ENCODE measurements around the gene MRPL43. TPM values are rescaled to one million over a fixed set of nuclear protein-coding genes. Genes with fewer than 3 reads are reported as not detected.

Gene MRPL43
- total and polyA plus RNA-seq, 10 of the 15 experiments (the other 5 are each of a cell fraction or from before 2014, with no cell fraction given): 16.6 to 108 (median 65.1) TPM

DNA sequence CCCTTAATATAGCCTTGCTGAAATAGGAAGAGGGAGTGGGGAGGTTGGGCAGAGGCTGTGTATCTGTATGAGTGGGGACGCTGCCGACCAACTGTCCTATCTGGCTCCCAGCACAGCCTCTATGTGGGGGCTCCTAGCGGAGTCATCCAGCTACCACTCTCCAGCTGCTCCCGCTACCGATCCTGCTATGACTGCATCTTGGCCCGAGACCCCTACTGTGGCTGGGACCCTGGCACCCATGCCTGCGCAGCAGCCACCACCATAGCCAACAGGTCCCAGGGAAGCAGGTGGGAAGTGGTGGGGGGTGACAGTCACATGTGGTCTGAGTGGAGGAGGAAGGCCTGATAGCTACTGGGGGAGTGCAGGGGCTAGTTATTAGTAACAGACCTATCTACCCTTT, 6.6 kb downstream of the MRPL43 start:
- no peaks in the 10 kb centered on the region for H3K27me3 ChIP-seq (replicated peaks in 1 of 2; ENCODE audit: control insufficient read depth in 2 of 2, insufficient read depth in 2 of 2, low read length in 1 of 2)
- FAIRE-seq: no peak
- intact Hi-C loops (cut with micrococcal nuclease; ENCODE audit: unreplicated experiment) (no loop called here), in situ Hi-C loops (cut with MboI) (no loop called here)
- H3K27ac ChIP-seq (ENCODE audit: control insufficient read depth, insufficient read depth): no peak overlapping the region
- no peak overlapping the region for H3K4me3 ChIP-seq
- no peaks in the 10 kb centered on the region for H3K79me2 ChIP-seq (ENCODE audit: control insufficient read depth, insufficient read depth, low read length)
- SMC1A ChIA-PET (ENCODE audit: uncharacterized antibody, unreplicated experiment): no interaction called here
- no peak overlapping the region for H3K4me2 ChIP-seq (ENCODE audit: control insufficient read depth, insufficient read depth)
- no peak for ATAC-seq
- H3K9ac ChIP-seq (ENCODE audit: control insufficient read depth, insufficient read depth, low read length): no peak overlapping the region
- no peaks in the 10 kb centered on the region for H4K20me1 ChIP-seq (ENCODE audit: control insufficient read depth, insufficient read depth)
- 94% methylated on average over 7 of the region's 7 CpGs for WGBS (ENCODE audit: insufficient coverage, insufficient replicate concordance, low lambda C conversion rate, missing lambda C conversion rate)
- CTCF ChIA-PET: interaction anchor here (1.0 to 1.9 kb wide), 4 partner anchors 8 to 34 kb away, joined by 5 to 6 read pairs (median 6); no protein-coding TSS in a partner anchor
- no peak for DNase-seq (ENCODE audit: low read depth, low spot score)
- peaks cover 4% of the 10 kb centered on the region; the same call in 1 of the 2 replicates for H3K4me1 ChIP-seq (ENCODE audit: control insufficient read depth, insufficient read depth, low read length)
- H2AFZ ChIP-seq (ENCODE audit: control insufficient read depth, low read depth, low read length): no peak overlapping the region
- no TSS peak for BruUV-seq (replicated peaks)
- RAD21 ChIA-PET (ENCODE audit: unreplicated experiment): no interaction called here
- POLR2A ChIA-PET: no interaction called here
- H3K36me3 ChIP-seq (ENCODE audit: control insufficient read depth in 2 of 2, insufficient read depth in 2 of 2, low read length in 1 of 2): peaks cover 0 to 3% of the 10 kb centered on the region in 2 experiments; a peak in 2 of 4 replicates
- no peak for TF ChIP-seq ZNF217 (IDR thresholded peaks at IDR 0.05)
- TF ChIP-seq ESRRA (IDR thresholded peaks at IDR 0.05; ENCODE audit: low read length): no peak
- no peaks in the 10 kb centered on the region for H3K9me3 ChIP-seq (replicated peaks; ENCODE audit: control insufficient read depth, insufficient read depth, low read length)

DNA sequence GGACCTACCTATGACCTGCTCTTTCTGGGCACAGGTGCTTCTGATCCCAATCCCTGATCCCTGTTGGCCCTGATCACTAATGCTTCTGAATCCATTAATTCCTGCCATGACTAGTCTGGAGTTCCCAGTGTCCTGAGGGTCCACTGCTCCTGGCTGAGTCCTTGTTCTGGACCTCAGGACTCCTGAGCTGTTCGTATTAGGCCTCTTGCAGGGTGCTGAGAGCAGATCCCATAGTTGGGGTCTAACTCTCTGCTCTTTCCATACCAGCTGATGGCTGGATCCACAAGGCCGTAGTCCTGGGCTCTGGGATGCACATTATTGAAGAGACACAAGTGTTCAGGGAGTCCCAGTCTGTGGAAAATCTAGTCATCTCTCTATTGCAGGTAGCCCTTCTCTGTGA, 7.0 kb downstream of the MRPL43 start:
- H4K20me1 ChIP-seq (ENCODE audit: control insufficient read depth, insufficient read depth): no peaks in the 10 kb centered on the region
- no TSS peak for BruUV-seq (replicated peaks)
- intact Hi-C loops (cut with micrococcal nuclease; ENCODE audit: unreplicated experiment): no loop called here
- H3K4me2 ChIP-seq (ENCODE audit: control insufficient read depth, insufficient read depth): no peak overlapping the region
- H3K9ac ChIP-seq (ENCODE audit: control insufficient read depth, insufficient read depth, low read length): no peak overlapping the region
- ChIA-PET POLR2A (interaction anchor here (0.5 kb wide), 1 partner anchor 535 kb away, joined by 3 read pairs; no protein-coding TSS in a partner anchor), RAD21 (ENCODE audit: unreplicated experiment) (no interaction called here), CTCF (interaction anchor here (1.9 kb wide), 1 partner anchor 34 kb away, joined by 6 read pairs; no protein-coding TSS in a partner anchor), SMC1A (ENCODE audit: uncharacterized antibody, unreplicated experiment) (no interaction called here)
- ATAC-seq (no peak), DNase-seq (ENCODE audit: low read depth, low spot score) (no peak), FAIRE-seq (no peak)
- no peak overlapping the region for H3K27ac ChIP-seq (ENCODE audit: control insufficient read depth, insufficient read depth)
- in situ Hi-C loops (cut with MboI): no loop called here
- no peaks in the 10 kb centered on the region for H3K79me2 ChIP-seq (ENCODE audit: control insufficient read depth, insufficient read depth, low read length)
- no peaks in the 10 kb centered on the region for H3K27me3 ChIP-seq (replicated peaks in 1 of 2; ENCODE audit: control insufficient read depth in 2 of 2, insufficient read depth in 2 of 2, low read length in 1 of 2)
- 0 out of 2 replicates have a peak, but pooled peaks cover under 1% of the 10 kb centered on the region for H3K4me1 ChIP-seq (ENCODE audit: control insufficient read depth, insufficient read depth, low read length)
- no peaks in the 10 kb centered on the region for H3K9me3 ChIP-seq (replicated peaks; ENCODE audit: control insufficient read depth, insufficient read depth, low read length)
- no peak overlapping the region for H2AFZ ChIP-seq (ENCODE audit: control insufficient read depth, low read depth, low read length)
- H3K36me3 ChIP-seq (ENCODE audit: control insufficient read depth in 2 of 2, insufficient read depth in 2 of 2, low read length in 1 of 2): peaks cover 0 to 3% of the 10 kb centered on the region in 2 experiments; a peak in 2 of 4 replicates
- 68% methylated on average over 2 of the region's 2 CpGs for WGBS (ENCODE audit: insufficient coverage, insufficient replicate concordance, low lambda C conversion rate, missing lambda C conversion rate)
- H3K4me3 ChIP-seq: no peak overlapping the region
- TF ChIP-seq SREBF1 (IDR thresholded peaks at IDR 0.05; ENCODE audit: low read length) (no peak), NFXL1 (IDR thresholded peaks at IDR 0.05; ENCODE audit: borderline replicate concordance) (no peak), TCF12 (IDR thresholded peaks at IDR 0.05; ENCODE audit: low read depth, low read length) (no peak), NR2F1 (conservative IDR thresholded peaks at IDR 0.05) (no peak), WRNIP1 (IDR thresholded peaks at IDR 0.05; ENCODE audit: borderline replicate concordance, low read depth, low read length) (no peak), BACH1 (IDR thresholded peaks at IDR 0.05; ENCODE audit: borderline replicate concordance) (no peak), PAX5 (IDR thresholded peaks at IDR 0.05; ENCODE audit: borderline replicate concordance, low read depth, low read length) (no peak), EED (IDR thresholded peaks at IDR 0.05; ENCODE audit: low read depth) (no peak), FOXM1 (IDR thresholded peaks at IDR 0.05; ENCODE audit: low read depth, low read length) (no peak), TCF7 (IDR thresholded peaks at IDR 0.05; ENCODE audit: borderline replicate concordance) (no peak), ZNF384 (IDR thresholded peaks at IDR 0.05; ENCODE audit: borderline replicate concordance, low read depth, low read length) (no peak), CHD1 (IDR thresholded peaks at IDR 0.05; ENCODE audit: low read depth, low read length) (no peak), ATF7 (IDR thresholded peaks at IDR 0.05; ENCODE audit: low read depth) (no peak), HDAC6 (IDR thresholded peaks at IDR 0.05; ENCODE audit: unreplicated experiment) (no peak), IKZF1 (conservative IDR thresholded peaks at IDR 0.05) (no peak)

Measured in GM12878 (cell line).